Neural cell (in vitro differentiated cells): ENCODE measurements around the gene DMXL2. TPM values are rescaled to one million over a fixed set of nuclear protein-coding genes. Genes with fewer than 3 reads are reported as not detected.

ENCODE experiments used
- H2AFZ ChIP-seq: fragments of 200-600, 300-800 bp; sonication (generic), shearing (Covaris generic); 2 replicates; pipeline ENCODE4 v1.6.0; 2014; ENCODE audit warnings: low read depth, mild to moderate bottlenecking, antibody characterized with exemption, low read length, moderate library complexity
- H3F3A ChIP-seq: fragments of 200-600 bp; shearing (Covaris generic); 2 replicates; pipeline ENCODE4 v1.6.1; 2016; ENCODE audit warnings: mild to moderate bottlenecking, moderate library complexity, mixed read lengths, antibody characterized with exemption, low read length; ENCODE audit not compliant: insufficient read depth, poor library complexity, severe bottlenecking
- H3K27ac ChIP-seq: fragments of 200-600, 300-800 bp; sonication (generic), shearing (Covaris generic); 2 replicates; pipeline ENCODE4 v1.5.1; 2014; ENCODE audit warnings: mild to moderate bottlenecking, low read length, moderate library complexity
- H3K27me3 ChIP-seq: fragments of 300-800, 200-600 bp; sonication (generic), shearing (Covaris generic); 2 replicates; pipeline ENCODE4 v1.6.0; 2014; ENCODE audit warnings: mild to moderate bottlenecking, low read depth, low read length, moderate library complexity; ENCODE audit not compliant: insufficient read depth
- H3K36me3 ChIP-seq: fragments of 300-800, 200-600 bp; sonication (generic), shearing (Covaris generic); 2 replicates; pipeline ENCODE4 v1.5.1; 2014; ENCODE audit warnings: mild to moderate bottlenecking, antibody characterized with exemption, low read length, moderate library complexity; ENCODE audit not compliant: insufficient read depth
- H3K4me2 ChIP-seq: fragments of 300-800, 200-600 bp; sonication (generic), shearing (Covaris generic); 2 replicates; pipeline ENCODE4 v1.6.0; 2014; ENCODE audit warnings: mild to moderate bottlenecking, low read length
- H3K4me3 ChIP-seq: fragments of 300-800, 200-600 bp; sonication (generic), shearing (Covaris generic); 2 replicates; pipeline ENCODE4 v1.5.1; 2014; ENCODE audit warnings: mild to moderate bottlenecking, low read length, moderate library complexity
- H3K79me2 ChIP-seq: fragments of 200-600 bp; shearing (Covaris generic); replicated peaks from 2 replicates; pipeline ENCODE4 v1.6.0; 2014; ENCODE audit warnings: mild to moderate bottlenecking, low read length, moderate library complexity; ENCODE audit not compliant: insufficient read depth
- H3K9ac ChIP-seq: fragments of 300-800, 200-600 bp; sonication (generic), shearing (Covaris generic); 2 replicates; pipeline ENCODE4 v1.6.1; 2016; ENCODE audit warnings: mild to moderate bottlenecking, low read length, mixed read lengths
- H3K9me2 ChIP-seq: fragments of 200-600 bp; shearing (Covaris generic); 2 replicates; pipeline ENCODE4 v1.6.1; 2016; ENCODE audit warnings: mild to moderate bottlenecking, low read length, mixed read lengths; ENCODE audit not compliant: insufficient read depth
- H3K9me3 ChIP-seq: fragments of 200-600, 300-800 bp; sonication (generic), shearing (Covaris generic); 2 replicates; pipeline ENCODE4 v1.6.1; 2016; ENCODE audit warnings: mild to moderate bottlenecking, mixed run types, low read length, moderate library complexity, mixed read lengths
- H4K20me1 ChIP-seq: fragments of 200-600 bp; shearing (Covaris generic); 2 replicates; pipeline ENCODE4 v1.6.1; 2016; ENCODE audit warnings: mild to moderate bottlenecking, mixed run types; ENCODE audit not compliant: insufficient read depth
- CTCF ChIP-seq: fragments of 450-650 bp; IDR thresholded peaks from 2 replicates; pipeline ENCODE4 v1.5.1; 2014; ENCODE audit warnings: antibody characterized with exemption, mild to moderate bottlenecking, moderate library complexity; ENCODE audit not compliant: poor library complexity, severe bottlenecking
- EP300 ChIP-seq: fragments of 450-650 bp; conservative IDR thresholded peaks from 2 replicates; pipeline ENCODE4 v1.6.1; 2014; ENCODE audit warnings: antibody characterized with exemption, mild to moderate bottlenecking, moderate library complexity; ENCODE audit not compliant: poor library complexity, severe bottlenecking
- EZH2 ChIP-seq: fragments of 200-600, 300-800 bp; shearing (Covaris generic), sonication (generic); IDR thresholded peaks from 2 replicates; pipeline ENCODE4 v1.6.1; 2014; ENCODE audit warnings: antibody characterized with exemption, low read length, borderline replicate concordance, mild to moderate bottlenecking; ENCODE audit not compliant: insufficient read depth, poor library complexity, severe bottlenecking
- MXI1 ChIP-seq: fragments of 450-650 bp; conservative IDR thresholded peaks from 2 replicates; pipeline ENCODE4 v1.6.1; 2014; ENCODE audit warnings: antibody characterized with exemption, mild to moderate bottlenecking; ENCODE audit not compliant: poor library complexity, severe bottlenecking
- POLR2AphosphoS5 ChIP-seq: IDR thresholded peaks from 2 replicates; pipeline ENCODE4 v1.6.1; 2012
- RAD21 ChIP-seq: fragments of 450-650 bp; conservative IDR thresholded peaks from 2 replicates; pipeline ENCODE4 v1.6.1; 2014; ENCODE audit warnings: antibody characterized with exemption, mild to moderate bottlenecking, moderate library complexity
- REST ChIP-seq: IDR thresholded peaks from 2 replicates; pipeline ENCODE4 v1.6.1; 2012; ENCODE audit warnings: borderline replicate concordance
- SMC3 ChIP-seq: fragments of 450-650 bp; conservative IDR thresholded peaks from 2 replicates; pipeline ENCODE4 v1.6.1; 2014; ENCODE audit warnings: antibody characterized with exemption, mild to moderate bottlenecking, moderate library complexity; ENCODE audit not compliant: poor library complexity
- TAF1 ChIP-seq: IDR thresholded peaks from 2 replicates; pipeline ENCODE4 v1.6.1; 2012; ENCODE audit warnings: low read depth
- polyA plus RNA-seq: library from polyadenylated mRNA; depleted of rRNA; stranded (reverse); fragments of >200 nt; gene quantifications from 2 replicates; pipeline ENCODE4 v1.2.3, GENCODE V29; 2014

DMXL2 gene
- polyA plus RNA-seq, 1 donor from 2014 or later = 176 TPM

GRCh38 chr15:51629612-51630011 lies 7.0 kb upstream of the DMXL2 start:
- H3K79me2 ChIP-seq = no peaks in the 10 kb centered on the region
- no peaks in the 10 kb centered on the region for H3F3A ChIP-seq
- H3K9ac ChIP-seq = no peak overlapping the region
- no peak overlapping the region for H2AFZ ChIP-seq
- H3K27ac ChIP-seq = no peak overlapping the region
- H4K20me1 ChIP-seq = no peaks in the 10 kb centered on the region
- H3K9me2 ChIP-seq = no peaks in the 10 kb centered on the region
- H3K36me3 ChIP-seq = no peaks in the 10 kb centered on the region
- no peak overlapping the region for H3K4me2 ChIP-seq
- H3K27me3 ChIP-seq = no peaks in the 10 kb centered on the region
- no peak for TF ChIP-seq RAD21
- TF ChIP-seq EZH2 = no peak
- TF ChIP-seq SMC3 = no peak
- TF ChIP-seq REST = no peak
- TF ChIP-seq TAF1 = no peak
- no peak for TF ChIP-seq MXI1
- no peak for TF ChIP-seq POLR2AphosphoS5
- TF ChIP-seq EP300 = no peak
- TF ChIP-seq CTCF = no peak
- no peaks in the 10 kb centered on the region for H3K9me3 ChIP-seq
- H3K4me3 ChIP-seq = no peak overlapping the region

GRCh38 chr15:51625236-51625635 lies 2.7 kb upstream of the DMXL2 start:
- no peaks in the 10 kb centered on the region for H4K20me1 ChIP-seq
- H3K4me3 ChIP-seq = no peak overlapping the region
- TF ChIP-seq SMC3 = no peak
- TF ChIP-seq MXI1 = no peak
- no peak for TF ChIP-seq EZH2
- no peak for TF ChIP-seq POLR2AphosphoS5
- H3K27me3 ChIP-seq = no peaks in the 10 kb centered on the region
- H3K9ac ChIP-seq = no peak overlapping the region
- H3K4me2 ChIP-seq = no peak overlapping the region
- H2AFZ ChIP-seq = no peak overlapping the region
- H3K36me3 ChIP-seq = no peaks in the 10 kb centered on the region
- no peak overlapping the region for H3K27ac ChIP-seq
- H3F3A ChIP-seq = no peaks in the 10 kb centered on the region
- no peaks in the 10 kb centered on the region for H3K9me2 ChIP-seq
- peaks cover 12% of the 10 kb centered on the region for H3K79me2 ChIP-seq
- no peaks in the 10 kb centered on the region for H3K9me3 ChIP-seq

- no peak overlapping the region for H3K4me3 ChIP-seq
- no peaks in the 10 kb centered on the region for H4K20me1 ChIP-seq
- no peak overlapping the region for H3K27ac ChIP-seq
- no peak for TF ChIP-seq REST
- TF ChIP-seq EP300 = no peak
- no peak for TF ChIP-seq MXI1
- TF ChIP-seq TAF1 = no peak
- no peak for TF ChIP-seq POLR2AphosphoS5
- TF ChIP-seq SMC3 = no peak
- TF ChIP-seq CTCF = no peak
- no peak for TF ChIP-seq EZH2
- no peak for TF ChIP-seq RAD21
- H3K9me2 ChIP-seq = no peaks in the 10 kb centered on the region
- no peaks in the 10 kb centered on the region for H3F3A ChIP-seq
- H3K9ac ChIP-seq = no peak overlapping the region
- H3K9me3 ChIP-seq = no peaks in the 10 kb centered on the region
- no peaks in the 10 kb centered on the region for H3K27me3 ChIP-seq
- peaks cover 24% of the 10 kb centered on the region for H3K79me2 ChIP-seq
- no peak overlapping the region for H3K4me2 ChIP-seq
- no peak overlapping the region for H2AFZ ChIP-seq
- no peaks in the 10 kb centered on the region for H3K36me3 ChIP-seq
Observed at GRCh38 chr15:51624022-51624421, 1.5 kb upstream of the DMXL2 start.
